A549 (cell line): ENCODE measurements around the gene PLPPR1.

ENCODE experiments used
- EHF ChIP-seq: fragments of 250-450 bp; sonication (Bioruptor Pico); IDR thresholded peaks from 2 replicates; pipeline ENCODE4 v1.5.0; 2020; ENCODE audit warnings: mild to moderate bottlenecking
- HDAC2 ChIP-seq: fragments of 200-600 bp; sonication (generic); IDR thresholded peaks from 2 replicates; pipeline ENCODE4 v1.6.1; 2016
- MAZ ChIP-seq: fragments of 150-350 bp; IDR thresholded peaks from 2 replicates; pipeline ENCODE4 v1.6.1; 2014; ENCODE audit warnings: antibody characterized with exemption, low read depth, low read length, borderline replicate concordance
- RFX5 ChIP-seq: fragments of 450-650 bp; IDR thresholded peaks from 2 replicates; pipeline ENCODE4 v1.7.1; 2014; ENCODE audit warnings: antibody characterized with exemption, mild to moderate bottlenecking, moderate library complexity
- TF ChIP-seq, protein P1 (sequence below): fragments of 200-600 bp; sonication (generic); IDR thresholded peaks from 2 replicates; pipeline ENCODE4 v1.6.1; 2016; ENCODE audit warnings: antibody characterized with exemption, mild to moderate bottlenecking, moderate library complexity
- TF ChIP-seq, protein P2 (sequence below): fragments of 250-450 bp; sonication (Bioruptor Pico); IDR thresholded peaks from 2 replicates; pipeline ENCODE4 v1.5.0; 2021; ENCODE audit warnings: mild to moderate bottlenecking, moderate library complexity, borderline replicate concordance
- TF ChIP-seq, protein P3 (sequence below): fragments of >200 bp; sonication (Bioruptor Twin); formaldehyde crosslinking; IDR thresholded peaks from 3 replicates; pipeline ENCODE4 v1.5.1; 2016
- TF ChIP-seq, protein P4 (sequence below): IDR thresholded peaks from 2 replicates; pipeline ENCODE4 v1.6.1; 2012; ENCODE audit warnings: low read depth, borderline replicate concordance

DNA sequence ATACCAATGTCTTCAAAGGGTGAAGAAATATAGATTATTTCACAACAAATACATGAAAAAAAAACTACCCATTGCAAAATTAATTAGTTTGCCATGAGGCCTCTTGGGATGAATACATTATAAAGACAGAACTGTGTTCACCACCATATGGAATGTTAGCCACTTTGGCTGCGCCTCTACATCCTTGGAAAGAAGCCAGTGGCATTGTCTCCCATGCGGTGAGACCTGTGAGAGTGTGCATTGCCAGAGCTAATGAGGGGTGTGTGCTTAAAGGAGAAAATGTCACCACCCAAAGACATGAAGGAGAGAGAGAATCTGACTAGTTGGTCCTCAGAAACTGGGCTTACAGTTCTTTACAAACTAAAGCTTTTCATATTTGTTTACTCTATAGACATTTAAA is 110.6 kb downstream of the PLPPR1 start:
- TF ChIP-seq, protein P1, sequence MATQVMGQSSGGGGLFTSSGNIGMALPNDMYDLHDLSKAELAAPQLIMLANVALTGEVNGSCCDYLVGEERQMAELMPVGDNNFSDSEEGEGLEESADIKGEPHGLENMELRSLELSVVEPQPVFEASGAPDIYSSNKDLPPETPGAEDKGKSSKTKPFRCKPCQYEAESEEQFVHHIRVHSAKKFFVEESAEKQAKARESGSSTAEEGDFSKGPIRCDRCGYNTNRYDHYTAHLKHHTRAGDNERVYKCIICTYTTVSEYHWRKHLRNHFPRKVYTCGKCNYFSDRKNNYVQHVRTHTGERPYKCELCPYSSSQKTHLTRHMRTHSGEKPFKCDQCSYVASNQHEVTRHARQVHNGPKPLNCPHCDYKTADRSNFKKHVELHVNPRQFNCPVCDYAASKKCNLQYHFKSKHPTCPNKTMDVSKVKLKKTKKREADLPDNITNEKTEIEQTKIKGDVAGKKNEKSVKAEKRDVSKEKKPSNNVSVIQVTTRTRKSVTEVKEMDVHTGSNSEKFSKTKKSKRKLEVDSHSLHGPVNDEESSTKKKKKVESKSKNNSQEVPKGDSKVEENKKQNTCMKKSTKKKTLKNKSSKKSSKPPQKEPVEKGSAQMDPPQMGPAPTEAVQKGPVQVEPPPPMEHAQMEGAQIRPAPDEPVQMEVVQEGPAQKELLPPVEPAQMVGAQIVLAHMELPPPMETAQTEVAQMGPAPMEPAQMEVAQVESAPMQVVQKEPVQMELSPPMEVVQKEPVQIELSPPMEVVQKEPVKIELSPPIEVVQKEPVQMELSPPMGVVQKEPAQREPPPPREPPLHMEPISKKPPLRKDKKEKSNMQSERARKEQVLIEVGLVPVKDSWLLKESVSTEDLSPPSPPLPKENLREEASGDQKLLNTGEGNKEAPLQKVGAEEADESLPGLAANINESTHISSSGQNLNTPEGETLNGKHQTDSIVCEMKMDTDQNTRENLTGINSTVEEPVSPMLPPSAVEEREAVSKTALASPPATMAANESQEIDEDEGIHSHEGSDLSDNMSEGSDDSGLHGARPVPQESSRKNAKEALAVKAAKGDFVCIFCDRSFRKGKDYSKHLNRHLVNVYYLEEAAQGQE = no peak
- TF ChIP-seq, protein P2, sequence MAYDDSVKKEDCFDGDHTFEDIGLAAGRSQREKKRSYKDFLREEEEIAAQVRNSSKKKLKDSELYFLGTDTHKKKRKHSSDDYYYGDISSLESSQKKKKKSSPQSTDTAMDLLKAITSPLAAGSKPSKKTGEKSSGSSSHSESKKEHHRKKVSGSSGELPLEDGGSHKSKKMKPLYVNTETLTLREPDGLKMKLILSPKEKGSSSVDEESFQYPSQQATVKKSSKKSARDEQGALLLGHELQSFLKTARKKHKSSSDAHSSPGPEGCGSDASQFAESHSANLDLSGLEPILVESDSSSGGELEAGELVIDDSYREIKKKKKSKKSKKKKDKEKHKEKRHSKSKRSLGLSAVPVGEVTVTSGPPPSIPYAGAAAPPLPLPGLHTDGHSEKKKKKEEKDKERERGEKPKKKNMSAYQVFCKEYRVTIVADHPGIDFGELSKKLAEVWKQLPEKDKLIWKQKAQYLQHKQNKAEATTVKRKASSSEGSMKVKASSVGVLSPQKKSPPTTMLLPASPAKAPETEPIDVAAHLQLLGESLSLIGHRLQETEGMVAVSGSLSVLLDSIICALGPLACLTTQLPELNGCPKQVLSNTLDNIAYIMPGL (CRISPR knock-in tag) = no peak
- no peak for TF ChIP-seq EHF
- TF ChIP-seq, protein P3, sequence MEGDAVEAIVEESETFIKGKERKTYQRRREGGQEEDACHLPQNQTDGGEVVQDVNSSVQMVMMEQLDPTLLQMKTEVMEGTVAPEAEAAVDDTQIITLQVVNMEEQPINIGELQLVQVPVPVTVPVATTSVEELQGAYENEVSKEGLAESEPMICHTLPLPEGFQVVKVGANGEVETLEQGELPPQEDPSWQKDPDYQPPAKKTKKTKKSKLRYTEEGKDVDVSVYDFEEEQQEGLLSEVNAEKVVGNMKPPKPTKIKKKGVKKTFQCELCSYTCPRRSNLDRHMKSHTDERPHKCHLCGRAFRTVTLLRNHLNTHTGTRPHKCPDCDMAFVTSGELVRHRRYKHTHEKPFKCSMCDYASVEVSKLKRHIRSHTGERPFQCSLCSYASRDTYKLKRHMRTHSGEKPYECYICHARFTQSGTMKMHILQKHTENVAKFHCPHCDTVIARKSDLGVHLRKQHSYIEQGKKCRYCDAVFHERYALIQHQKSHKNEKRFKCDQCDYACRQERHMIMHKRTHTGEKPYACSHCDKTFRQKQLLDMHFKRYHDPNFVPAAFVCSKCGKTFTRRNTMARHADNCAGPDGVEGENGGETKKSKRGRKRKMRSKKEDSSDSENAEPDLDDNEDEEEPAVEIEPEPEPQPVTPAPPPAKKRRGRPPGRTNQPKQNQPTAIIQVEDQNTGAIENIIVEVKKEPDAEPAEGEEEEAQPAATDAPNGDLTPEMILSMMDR = no peak
- TF ChIP-seq HDAC2 = no peak
- no peak for TF ChIP-seq RFX5
- TF ChIP-seq MAZ = no peak
- TF ChIP-seq, protein P4, sequence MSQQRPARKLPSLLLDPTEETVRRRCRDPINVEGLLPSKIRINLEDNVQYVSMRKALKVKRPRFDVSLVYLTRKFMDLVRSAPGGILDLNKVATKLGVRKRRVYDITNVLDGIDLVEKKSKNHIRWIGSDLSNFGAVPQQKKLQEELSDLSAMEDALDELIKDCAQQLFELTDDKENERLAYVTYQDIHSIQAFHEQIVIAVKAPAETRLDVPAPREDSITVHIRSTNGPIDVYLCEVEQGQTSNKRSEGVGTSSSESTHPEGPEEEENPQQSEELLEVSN = no peak
